Mesodermal cell (in vitro differentiated cells): ENCODE results near the gene RASSF1.
A peak's percentile ranks its signal among the peaks of the same experiment; 100 is the strongest.

Source experiments
- H3K27ac ChIP-seq: 2 replicates; pipeline ENCODE4 v1.7.0; 2013; ENCODE audit warnings: mild to moderate bottlenecking, low read depth, low read length, moderate library complexity; ENCODE audit not compliant: severe bottlenecking
- H3K36me3 ChIP-seq: 2 replicates; pipeline ENCODE4 v1.7.1; 2013; ENCODE audit warnings: mild to moderate bottlenecking, low read length, moderate library complexity; ENCODE audit not compliant: control insufficient read depth, insufficient read depth
- H3K4me1 ChIP-seq: one replicate; pipeline ENCODE4 v1.7.1; 2013; ENCODE audit warnings: mild to moderate bottlenecking, low read length; ENCODE audit not compliant: insufficient read depth, control insufficient read depth, poor library complexity, severe bottlenecking
- H3K4me3 ChIP-seq: 2 replicates; pipeline ENCODE4 v1.7.0; 2013; ENCODE audit warnings: low read length, control low read depth, mild to moderate bottlenecking; ENCODE audit not compliant: insufficient read depth, poor library complexity, severe bottlenecking; ENCODE audit errors: extremely low read depth
- H3K9me3 ChIP-seq: 2 replicates; pipeline ENCODE4 v1.7.1; 2013; ENCODE audit warnings: mild to moderate bottlenecking, low read length, moderate library complexity; ENCODE audit not compliant: control insufficient read depth
- WGBS, 2 experiments: methylation state at CpG; one replicate each; pipeline ENCODE4 v1.1.5; 2013; ENCODE audit warnings: missing lambda C conversion rate in 2 of 2; ENCODE audit not compliant: insufficient coverage in 2 of 2; 5-methylcytosine and 5-hydroxymethylcytosine counted together

The RASSF1 gene

DNA sequence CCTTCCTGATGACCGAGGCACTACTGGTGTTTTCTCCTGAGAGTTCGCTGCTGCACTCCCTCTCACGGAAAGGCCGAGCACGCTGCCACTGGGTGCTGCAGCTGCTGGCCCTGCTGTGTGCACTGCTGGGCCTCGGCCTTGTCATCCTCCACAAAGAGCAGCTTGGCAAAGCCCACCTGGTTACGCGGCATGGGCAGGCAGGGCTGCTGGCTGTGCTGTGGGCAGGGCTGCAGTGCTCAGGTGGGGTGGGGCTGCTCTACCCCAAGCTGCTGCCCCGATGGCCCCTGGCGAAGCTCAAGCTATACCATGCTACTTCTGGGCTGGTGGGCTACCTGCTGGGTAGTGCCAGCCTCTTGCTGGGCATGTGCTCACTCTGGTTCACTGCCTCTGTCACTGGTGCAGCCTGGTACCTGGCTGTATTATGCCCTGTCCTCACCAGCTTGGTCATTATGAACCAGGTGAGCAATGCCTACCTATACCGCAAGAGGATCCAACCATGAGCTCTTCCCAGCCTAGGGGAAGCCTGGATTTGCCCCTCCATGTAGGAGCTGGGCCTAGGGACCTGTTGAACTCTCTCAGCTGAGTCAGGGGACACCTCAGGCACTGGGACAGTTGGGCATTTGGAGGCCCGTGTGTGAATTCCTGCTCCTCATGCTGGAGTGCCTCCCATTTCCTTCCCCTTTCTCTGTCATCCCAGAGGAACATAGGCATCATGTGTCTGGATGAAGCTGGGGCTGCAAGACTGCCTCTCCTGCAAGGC lies 12.8 kb upstream of the RASSF1 start:
- H3K4me3 ChIP-seq = no peak overlapping the region
- no peak overlapping the region for H3K27ac ChIP-seq
- H3K36me3 ChIP-seq = peaks cover 57% of the 10 kb centered on the region
- no peaks in the 10 kb centered on the region for H3K9me3 ChIP-seq
- H3K4me1 ChIP-seq = peaks cover 21% of the 10 kb centered on the region
- WGBS, 2 experiments = 90 to 92% methylated on average over 11 to 12 of the region's 12 CpGs

DNA sequence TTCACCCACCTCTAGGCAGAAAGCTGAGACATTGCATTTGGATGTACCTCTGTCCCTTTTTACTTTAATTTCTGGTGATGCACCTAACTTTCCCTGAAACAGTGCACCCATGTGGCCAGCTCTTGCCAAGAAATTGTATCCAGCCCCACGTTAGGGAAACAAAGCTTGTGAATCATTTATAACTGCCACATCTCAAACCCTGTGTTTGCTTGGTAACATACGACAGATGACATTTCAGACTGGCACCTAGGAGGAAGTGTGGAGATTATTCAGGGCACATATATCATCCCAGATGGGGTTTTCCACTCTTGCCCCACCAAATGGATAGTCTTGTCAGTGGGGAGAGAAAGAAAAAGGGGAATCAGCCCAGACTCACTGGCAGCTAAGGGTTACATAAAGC lies 12.1 kb upstream of the RASSF1 start:
- Histone ChIP-seq H3K4me3 (no peak overlapping the region), H3K9me3 (no peaks in the 10 kb centered on the region), H3K27ac (no peak overlapping the region), H3K4me1 (peaks cover 14% of the 10 kb centered on the region), H3K36me3 (peaks cover 58% of the 10 kb centered on the region)
- 43 to 88% methylated on average over 1 of the region's 2 CpGs for WGBS, 2 experiments

DNA sequence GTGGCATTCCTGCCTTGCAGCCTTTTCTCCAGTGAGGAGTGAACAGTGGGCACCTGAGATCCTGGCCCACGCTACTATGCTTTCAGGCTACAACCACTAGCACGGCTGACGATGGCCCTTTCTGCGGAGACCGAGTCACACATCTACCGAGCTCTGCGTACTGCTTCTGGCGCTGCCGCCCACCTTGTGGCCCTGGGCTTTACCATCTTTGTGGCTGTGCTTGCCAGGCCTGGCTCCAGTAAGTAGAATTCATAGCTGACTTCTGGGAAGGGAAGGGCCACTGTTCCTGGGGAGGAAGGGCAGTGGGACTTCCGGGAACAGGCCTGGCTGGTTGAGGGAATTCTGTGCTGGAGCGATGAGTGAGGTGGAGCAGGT lies 10.7 kb upstream of the RASSF1 start:
- peak overlapping the region; percentile 71 for H3K4me3 ChIP-seq
- peaks cover 46% of the 10 kb centered on the region for H3K36me3 ChIP-seq
- no peaks in the 10 kb centered on the region for H3K9me3 ChIP-seq
- no peaks in the 10 kb centered on the region for H3K4me1 ChIP-seq
- H3K27ac ChIP-seq = no peak overlapping the region
- WGBS, 2 experiments = 78 to 83% methylated on average over 9 to 11 of the region's 11 CpGs

DNA sequence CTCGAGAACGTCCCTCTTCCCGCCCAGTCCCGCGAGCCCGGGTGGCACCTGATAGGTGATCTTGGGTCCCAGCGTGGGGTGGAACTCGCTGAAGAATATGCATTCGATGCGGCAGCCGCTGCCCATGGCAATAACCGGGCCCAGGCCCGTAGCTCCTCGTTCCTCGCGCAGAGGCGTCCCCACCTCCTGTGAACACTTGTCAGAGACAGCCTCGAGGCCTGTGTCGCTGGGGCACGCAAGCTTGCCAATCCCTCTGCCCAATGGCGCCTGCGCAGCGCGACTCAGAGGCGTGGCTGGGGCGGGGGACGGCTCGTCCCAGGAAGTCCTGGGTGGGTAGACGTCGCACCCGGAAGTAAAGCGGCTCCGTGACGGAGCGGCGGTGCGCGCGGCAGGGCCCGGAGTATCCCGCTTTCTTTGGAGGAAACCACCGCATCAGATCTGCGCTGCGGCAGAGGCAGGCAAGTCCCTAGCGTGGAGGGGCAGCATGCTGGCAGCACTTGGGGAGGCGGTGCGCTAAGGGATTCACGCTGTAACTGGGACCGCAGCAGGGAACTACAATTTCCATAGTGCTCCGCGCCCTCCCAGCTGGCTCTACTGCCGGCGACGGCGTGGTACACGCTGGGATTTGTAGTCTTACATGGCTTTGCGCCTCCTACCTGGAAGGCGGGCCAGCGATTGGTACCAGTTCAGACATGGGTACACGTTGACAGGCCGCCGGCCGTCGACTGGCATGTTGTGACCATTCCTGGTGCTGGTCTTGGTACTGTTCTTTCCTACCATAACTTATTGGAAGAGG lies 10.1 kb upstream of the RASSF1 start, which contains the start of the genes CYB561D2 and NPRL2:
Gene CYB561D2, plus strand, starts transcription at position 336 of the 796 bp plus-strand sequence. CDS start 572 bp downstream, outside the sequence.
Gene NPRL2, minus strand, starts transcription at position 249 of the 796 bp plus-strand sequence. Its CDS starts 123 bp downstream, at position 126.
- Histone ChIP-seq H3K36me3 (peaks cover 41% of the 10 kb centered on the region), H3K27ac (peak within 1 kb of the TSS; percentile 75), H3K4me3 (peak within 1 kb of the TSS; percentile 71), H3K9me3 (no peaks in the 10 kb centered on the region), H3K4me1 (no peaks in the 10 kb centered on the region)
- WGBS, 2 experiments = 3% methylated on average over 64 of the region's 64 CpGs

DNA sequence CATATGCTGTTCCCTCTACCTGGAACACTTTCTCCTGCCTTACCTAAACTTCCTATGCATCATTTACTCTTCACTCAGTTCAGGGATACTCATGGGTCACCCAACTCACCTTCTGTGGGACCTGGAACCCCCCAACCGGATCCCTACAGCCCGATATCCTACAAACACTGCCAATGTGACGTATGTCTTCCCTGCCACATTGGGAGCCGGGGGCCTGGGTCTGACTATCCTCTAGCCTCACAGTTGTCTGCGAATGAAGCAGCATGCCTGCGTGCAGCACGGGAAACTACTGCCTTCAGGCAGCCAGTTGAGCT lies 9.5 kb upstream of the RASSF1 start:
- H3K36me3 ChIP-seq = peaks cover 35% of the 10 kb centered on the region
- H3K9me3 ChIP-seq = no peaks in the 10 kb centered on the region
- H3K4me1 ChIP-seq = peaks cover 3% of the 10 kb centered on the region
- WGBS, 2 experiments = 57 to 59% methylated on average over 7 of the region's 7 CpGs
- peak overlapping the region; percentile 71 for H3K4me3 ChIP-seq
- H3K27ac ChIP-seq = no peak overlapping the region

DNA sequence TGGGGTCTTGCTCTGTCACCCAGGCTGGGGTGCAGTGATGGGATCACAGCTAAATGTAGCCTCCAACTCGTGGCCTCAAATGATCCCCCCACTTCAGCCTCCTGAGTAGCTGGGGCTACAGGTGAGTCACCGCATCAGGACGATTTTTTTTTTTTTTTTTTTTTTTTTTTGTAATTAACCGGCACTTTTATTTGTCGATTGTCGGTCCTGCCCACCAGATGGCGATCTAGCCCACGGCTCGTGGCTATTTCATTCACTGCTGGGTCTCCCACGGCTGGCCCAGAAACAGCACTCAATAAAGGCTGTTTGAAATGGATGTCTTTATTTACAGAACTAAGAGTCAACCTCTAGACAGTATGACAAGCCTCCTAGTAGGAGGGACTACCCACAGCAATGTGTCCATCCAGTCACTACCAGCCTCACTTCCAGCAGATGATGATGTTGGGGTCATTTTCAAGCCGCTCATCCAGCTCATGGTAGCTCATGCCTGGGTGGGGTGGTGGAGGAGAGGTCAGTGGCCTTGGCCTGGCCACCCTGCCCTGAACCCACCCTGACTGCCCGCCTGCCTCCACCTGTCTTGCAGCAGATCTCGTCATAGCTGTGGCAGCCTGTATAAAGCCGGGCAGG lies 6.7 kb upstream of the RASSF1 start:
- H3K4me3 ChIP-seq = no peak overlapping the region
- H3K9me3 ChIP-seq = no peaks in the 10 kb centered on the region
- peaks cover 6% of the 10 kb centered on the region for H3K4me1 ChIP-seq
- WGBS, 2 experiments = 68 to 88% methylated on average over 4 to 5 of the region's 14 CpGs
- H3K27ac ChIP-seq = no peak overlapping the region
- peaks cover 13% of the 10 kb centered on the region for H3K36me3 ChIP-seq

DNA sequence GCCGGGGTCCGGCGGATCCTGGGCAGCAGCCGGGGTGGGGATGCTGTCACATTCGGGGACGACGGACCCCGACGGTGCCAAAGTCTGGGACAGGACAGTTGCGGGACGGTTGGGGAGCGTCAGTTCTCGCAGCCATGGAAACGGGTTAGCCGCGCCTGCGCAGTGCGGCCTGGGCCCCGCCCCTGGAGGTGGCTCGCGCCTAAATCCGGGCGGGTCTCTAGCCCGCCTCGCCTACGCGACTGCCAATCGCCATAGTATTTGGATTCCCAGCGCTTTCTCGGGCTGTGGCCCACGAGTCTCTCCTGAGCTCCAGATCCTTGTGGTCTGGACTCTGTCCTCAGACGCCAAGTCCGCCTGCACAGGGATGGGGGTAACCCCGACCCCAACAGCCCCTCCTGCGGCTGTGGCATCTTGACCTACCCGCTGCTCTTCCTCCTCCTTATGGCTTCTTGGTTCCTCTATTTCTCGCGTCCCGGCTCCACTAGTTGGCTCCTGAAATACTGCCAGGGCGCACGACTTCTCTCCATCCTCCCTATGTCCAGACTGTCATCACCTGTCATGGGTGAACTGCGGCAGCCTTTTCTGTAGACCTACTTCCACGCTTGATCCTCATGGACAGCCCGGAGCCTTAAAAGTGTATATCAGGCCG lies 5.1 kb upstream of the RASSF1 start, which contains the start of gene ZMYND10:
Gene ZMYND10, minus strand, starts transcription at position 147 of the 649 bp plus-strand sequence. CDS start 153 bp downstream, outside the sequence.
- Histone ChIP-seq H3K27ac (no peak within 1 kb of the TSS), H3K9me3 (no peaks in the 10 kb centered on the region), H3K4me1 (peaks cover 6% of the 10 kb centered on the region), H3K36me3 (peaks cover 13% of the 10 kb centered on the region), H3K4me3 (peak within 1 kb of the TSS; percentile 31)
- 13 to 14% methylated on average over 44 to 45 of the region's 45 CpGs for WGBS, 2 experiments

DNA sequence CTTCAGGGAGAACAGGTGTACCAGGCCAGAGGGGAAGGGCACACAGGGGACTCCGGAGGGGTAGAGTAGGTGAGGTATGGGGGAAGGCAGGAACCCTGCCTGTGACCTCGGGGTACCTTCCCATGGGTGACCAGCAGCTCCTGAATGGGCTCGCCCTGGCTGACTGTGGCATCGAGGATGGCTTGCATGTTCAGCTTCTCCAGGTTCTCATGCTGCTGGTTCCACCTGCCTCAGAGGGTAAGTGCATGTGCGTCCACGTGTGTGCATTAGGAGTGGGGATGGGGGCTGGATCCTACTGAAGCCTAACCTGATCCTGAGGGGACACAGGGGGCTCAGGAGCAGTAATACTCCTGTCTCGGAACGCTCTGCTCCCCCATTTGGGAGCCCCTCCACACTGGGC lies 4.4 kb upstream of the RASSF1 start:
- Histone ChIP-seq H3K9me3 (no peaks in the 10 kb centered on the region), H3K4me1 (peaks cover 6% of the 10 kb centered on the region), H3K4me3 (peak overlapping the region; percentile 31), H3K36me3 (peaks cover 13% of the 10 kb centered on the region), H3K27ac (no peak overlapping the region)
- WGBS, 2 experiments = 57 to 76% methylated on average over 8 of the region's 8 CpGs

DNA sequence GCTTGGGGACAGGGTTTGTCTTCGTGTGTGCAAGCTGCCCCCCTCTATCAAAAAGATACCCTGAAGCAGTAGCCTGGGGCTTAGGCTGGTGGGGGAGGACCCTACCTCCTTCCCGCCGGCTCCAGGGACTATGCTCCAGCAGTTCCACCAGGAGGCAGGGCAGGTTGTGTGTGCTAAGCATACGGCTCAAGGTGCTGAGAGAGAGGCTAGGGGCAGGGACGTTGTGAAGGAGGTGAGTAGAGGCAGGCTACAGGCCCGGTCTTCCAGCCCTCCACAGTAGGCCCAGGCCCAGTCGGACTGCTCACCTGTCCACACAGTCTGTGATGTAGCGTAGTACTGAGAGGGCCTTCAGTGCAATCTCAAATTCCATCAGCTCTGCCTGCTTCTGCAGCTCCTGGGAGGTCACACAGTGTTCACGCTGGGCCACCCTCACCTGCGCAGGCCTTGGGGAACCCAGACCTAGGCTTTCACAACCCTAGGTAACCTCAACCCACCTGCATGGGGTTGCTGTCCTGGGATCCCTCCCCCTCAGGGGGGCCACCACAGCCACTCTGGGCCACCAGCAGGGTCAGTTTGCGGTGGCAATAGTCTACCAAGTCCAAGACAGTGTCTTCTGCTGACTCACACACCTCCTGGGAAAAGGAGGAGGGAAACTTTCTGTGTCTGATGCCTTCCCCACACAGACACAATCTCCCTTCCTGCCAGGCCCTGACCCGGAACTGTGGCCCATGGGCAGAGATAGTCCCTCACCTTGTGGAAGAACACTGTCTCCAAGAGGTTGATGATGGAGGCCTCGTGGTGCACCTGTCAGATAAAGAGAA lies 2.4 kb upstream of the RASSF1 start:
- Histone ChIP-seq H3K4me3 (no peak overlapping the region), H3K4me1 (peaks cover 6% of the 10 kb centered on the region), H3K9me3 (no peaks in the 10 kb centered on the region), H3K36me3 (peaks cover 3% of the 10 kb centered on the region), H3K27ac (no peak overlapping the region)
- WGBS, 2 experiments = 69 to 85% methylated on average over 8 to 10 of the region's 13 CpGs
